ENCODE measurements around the gene COL16A1.

COL16A1 gene

GRCh38 chr1:31664528-31664927 is 39.3 kb downstream of the COL16A1 start:
- DNase-seq (ENCODE audit: low spot score) = no peak

GRCh38 chr1:31663622-31664452 is 40.0 kb downstream of the COL16A1 start:
- peak; percentile 64 for DNase-seq (ENCODE audit: low spot score)

- no peak for DNase-seq (ENCODE audit: low spot score)
Observed at GRCh38 chr1:31662463-31662862, 41.4 kb downstream of the COL16A1 start.

GRCh38 chr1:31661856-31662255 is 42.0 kb downstream of the COL16A1 start:
- no peak for DNase-seq (ENCODE audit: low spot score)

GRCh38 chr1:31660871-31661455 is 42.9 kb downstream of the COL16A1 start:
- no peak for DNase-seq (ENCODE audit: low spot score)

- DNase-seq (ENCODE audit: low spot score) = no peak
Observed at GRCh38 chr1:31659889-31660288, 43.9 kb downstream of the COL16A1 start.

GRCh38 chr1:31658721-31659120 is 45.1 kb downstream of the COL16A1 start:
- DNase-seq (ENCODE audit: low spot score) = no peak

- no peak for DNase-seq (ENCODE audit: low spot score)
Observed at GRCh38 chr1:31657972-31658510, 45.8 kb downstream of the COL16A1 start.

- DNase-seq (ENCODE audit: low spot score) = no peak
Observed at GRCh38 chr1:31657020-31657804, 46.6 kb downstream of the COL16A1 start.

- no peak for DNase-seq (ENCODE audit: low spot score)
Observed at GRCh38 chr1:31655756-31656155, 48.1 kb downstream of the COL16A1 start.

- no peak for DNase-seq (ENCODE audit: low spot score)
Observed at GRCh38 chr1:31655104-31655503, 48.7 kb downstream of the COL16A1 start.

GRCh38 chr1:31654474-31654776 is 49.4 kb downstream of the COL16A1 start:
- no peak for DNase-seq (ENCODE audit: low spot score)

GRCh38 chr1:31653717-31654473 is 49.9 kb downstream of the COL16A1 start:
- DNase-seq (ENCODE audit: low spot score) = no peak

GRCh38 chr1:31652891-31653499 is 50.8 kb downstream of the COL16A1 start:
- DNase-seq (ENCODE audit: low spot score) = no peak

GRCh38 chr1:31651766-31652165 is 52.1 kb downstream of the COL16A1 start:
- DNase-seq (ENCODE audit: low spot score) = no peak

- no peak for DNase-seq (ENCODE audit: low spot score)
Observed at GRCh38 chr1:31651089-31651420, 52.8 kb downstream of the COL16A1 start.

- DNase-seq (ENCODE audit: low spot score) = no peak
Observed at GRCh38 chr1:31650161-31651088, 53.4 kb downstream of the COL16A1 start.

GRCh38 chr1:31648641-31649357 is 55.0 kb downstream of the COL16A1 start:
- DNase-seq (ENCODE audit: low spot score) = no peak

GRCh38 chr1:31648190-31648589 is 55.6 kb downstream of the COL16A1 start:
- DNase-seq (ENCODE audit: low spot score) = no peak

GRCh38 chr1:31647106-31647505 is 56.7 kb downstream of the COL16A1 start:
- DNase-seq (ENCODE audit: low spot score) = no peak
